IMR-90 (cell line): ENCODE measurements around the gene SLC6A13. TPM values are rescaled to one million over a fixed set of nuclear protein-coding genes. Genes with fewer than 3 reads are reported as not detected.

Experiments used
- ATAC-seq: fragments of 200-7000 bp; cut with Tn5 transposase; 2 replicates; pipeline ENCODE4 v1.9.1; 2020; ENCODE audit warnings: low read depth, mild to moderate bottlenecking, moderate library complexity
- BruUV-seq: library from RNA; stranded (reverse); fragments of 400-500 nt; replicated peaks from 2 replicates; lab custom pipeline; 2021; lab: Mats Ljungman, UMichigan
- CTCF ChIA-PET: fragments of 300-600 bp; formaldehyde crosslinking; extraction: SDS; loops from one replicate; lab custom pipeline; 2021; ENCODE audit warnings: antibody characterized with exemption; lab: Yijun Ruan, JAX
- POLR2A ChIA-PET: fragments of 300-600 bp; sonication (Branson Sonifier 250); formaldehyde crosslinking; loops from one replicate; lab custom pipeline; 2022; ENCODE audit warnings: antibody characterized with exemption; ENCODE audit not compliant: unreplicated experiment; lab: Charles Lee
- DNase-seq: peaks from one replicate; pipeline ENCODE4 v3.0.0; 2013
- H2AFZ ChIP-seq: replicated peaks from 2 replicates; pipeline ENCODE3; 2013; ENCODE audit warnings: low read length, mild to moderate bottlenecking; ENCODE audit not compliant: poor library complexity
- H2AK5ac ChIP-seq: 2 replicates; pipeline ENCODE4 v1.6.1; 2013; ENCODE audit warnings: low read depth, low read length, inconsistent platforms
- H2AK9ac ChIP-seq: replicated peaks from 2 replicates; pipeline ENCODE3; 2013; ENCODE audit warnings: mild to moderate bottlenecking, low read depth, low read length, moderate library complexity; ENCODE audit not compliant: poor library complexity
- H2BK120ac ChIP-seq: 2 replicates; pipeline ENCODE4 v1.6.1; 2013; ENCODE audit warnings: low read depth, low read length, inconsistent platforms
- H2BK15ac ChIP-seq: 3 replicates; pipeline ENCODE4 v1.6.1; 2013; ENCODE audit warnings: low read depth, low read length, inconsistent platforms
- H2BK20ac ChIP-seq: 2 replicates; pipeline ENCODE4 v1.6.1; 2013; ENCODE audit warnings: low read depth, mild to moderate bottlenecking, inconsistent platforms, low read length, moderate library complexity
- H2BK5ac ChIP-seq: 2 replicates; pipeline ENCODE4 v1.6.1; 2013; ENCODE audit warnings: mild to moderate bottlenecking, low read depth, low read length, inconsistent platforms; ENCODE audit not compliant: poor library complexity, severe bottlenecking
- H3K14ac ChIP-seq: replicated peaks from 2 replicates; pipeline ENCODE4 v1.6.1; 2013; ENCODE audit warnings: low read depth, low read length, inconsistent platforms
- H3K18ac ChIP-seq: 2 replicates; pipeline ENCODE4 v1.6.1; 2013; ENCODE audit warnings: low read depth, low read length, control low read depth
- H3K23ac ChIP-seq: 2 replicates; pipeline ENCODE4 v1.6.1; 2013; ENCODE audit warnings: low read depth, low read length, inconsistent platforms
- H3K27ac ChIP-seq: 2 replicates; pipeline ENCODE4 v1.5.1; 2013; ENCODE audit warnings: mild to moderate bottlenecking, control low read depth, low read length; ENCODE audit not compliant: insufficient read depth
- H3K27me3 ChIP-seq: 2 replicates; pipeline ENCODE4 v1.6.1; 2013; ENCODE audit warnings: low read length; ENCODE audit not compliant: control insufficient read depth, insufficient read depth
- H3K36me3 ChIP-seq: 2 replicates; pipeline ENCODE4 v1.6.1; 2013; ENCODE audit warnings: low read length, mixed read lengths; ENCODE audit not compliant: control insufficient read depth, insufficient read depth
- H3K4ac ChIP-seq: 2 replicates; pipeline ENCODE4 v1.6.1; 2013; ENCODE audit warnings: low read depth, low read length, inconsistent platforms
- H3K4me1 ChIP-seq: 2 replicates; pipeline ENCODE4 v1.6.1; 2013; ENCODE audit warnings: low read length, mixed read lengths; ENCODE audit not compliant: control insufficient read depth, insufficient read depth
- H3K4me2 ChIP-seq: 2 replicates; pipeline ENCODE4 v1.6.1; 2013; ENCODE audit warnings: low read depth, mild to moderate bottlenecking, control low read depth, low read length, moderate library complexity
- H3K4me3 ChIP-seq: 2 replicates; pipeline ENCODE4 v1.5.1; 2013; ENCODE audit warnings: low read depth, mild to moderate bottlenecking, control low read depth, low read length, moderate library complexity; ENCODE audit not compliant: insufficient read depth
- H3K56ac ChIP-seq: 2 replicates; pipeline ENCODE4 v1.6.1; 2013; ENCODE audit warnings: low read length, inconsistent platforms; ENCODE audit not compliant: insufficient read depth; ENCODE audit errors: extremely low read depth
- H3K79me1 ChIP-seq, 2 experiments: 2 replicates each; pipeline ENCODE4 v1.6.1; 2013; ENCODE audit warnings: low read length in 2 of 2, inconsistent platforms in 1 of 2, low read depth in 1 of 2
- H3K9ac ChIP-seq: 2 replicates; pipeline ENCODE4 v1.6.1; 2013; ENCODE audit warnings: low read depth, low read length, control low read depth
- H3K9me1 ChIP-seq: 2 replicates; pipeline ENCODE4 v1.6.1; 2013; ENCODE audit warnings: low read length, inconsistent platforms; ENCODE audit not compliant: insufficient read depth
- H3K9me3 ChIP-seq: 2 replicates; pipeline ENCODE4 v1.6.1; 2013; ENCODE audit warnings: low read length; ENCODE audit not compliant: control insufficient read depth, insufficient read depth
- H4K20me1 ChIP-seq: 2 replicates; pipeline ENCODE4 v1.6.1; 2013; ENCODE audit warnings: low read length, inconsistent platforms; ENCODE audit not compliant: insufficient read depth
- H4K5ac ChIP-seq: 2 replicates; pipeline ENCODE4 v1.6.1; 2013; ENCODE audit warnings: mild to moderate bottlenecking, low read depth, low read length, control low read depth
- H4K8ac ChIP-seq, 2 experiments: 2 replicates each; pipeline ENCODE4 v1.6.1; 2013; ENCODE audit warnings: low read depth in 2 of 2, low read length in 2 of 2, control low read depth in 1 of 2, inconsistent platforms in 1 of 2
- H4K91ac ChIP-seq: 2 replicates; pipeline ENCODE4 v1.6.1; 2013; ENCODE audit warnings: low read depth, low read length, inconsistent platforms; ENCODE audit not compliant: insufficient read depth
- BHLHE40 ChIP-seq: fragments of 150-350 bp; IDR thresholded peaks from 2 replicates; pipeline ENCODE4 v1.6.1; 2016; ENCODE audit warnings: mild to moderate bottlenecking, low read depth, low read length
- CHD1 ChIP-seq: IDR thresholded peaks from 2 replicates; pipeline ENCODE4 v1.6.1; 2012; ENCODE audit warnings: low read depth, low read length, improper control_type of control experiment
- POLR2A ChIP-seq: IDR thresholded peaks from 2 replicates; pipeline ENCODE4 v1.6.1; 2012; ENCODE audit warnings: mild to moderate bottlenecking, low read depth, low read length
- RAD21 ChIP-seq: IDR thresholded peaks from 2 replicates; pipeline ENCODE4 v1.6.1; 2012; ENCODE audit warnings: low read length, improper control_type of control experiment
- SMC3 ChIP-seq: fragments of 150-350 bp; IDR thresholded peaks from 2 replicates; pipeline ENCODE4 v1.6.1; 2016; ENCODE audit warnings: low read depth, mild to moderate bottlenecking, antibody characterized with exemption, low read length, moderate library complexity
- whole genome bisulfite sequencing, 2 experiments: methylation state at CpG; one replicate each; pipeline versions ENCODE4 v1.1.5 to v1.1.7; 2013; ENCODE audit warnings: missing lambda C conversion rate in 2 of 2; ENCODE audit not compliant: insufficient read length in 1 of 2; ENCODE audit errors: extremely low coverage in 2 of 2; 5-methylcytosine and 5-hydroxymethylcytosine counted together
- dilution Hi-C: fragments of 300-500 bp; cut with HindIII; formaldehyde crosslinking; loops from one replicate; pipeline ENCODE4 v1.14.3; 2018; ENCODE audit warnings: low sequenced_read_pairs; ENCODE audit not compliant: unreplicated experiment
- in situ Hi-C: fragments of 300-500 bp; cut with MboI; formaldehyde crosslinking; loops from 3 replicates; pipeline ENCODE4 v1.14.3; 2019; ENCODE audit warnings: low sequenced_read_pairs, inconsistent platforms, mixed read lengths
- intact Hi-C: fragments of 100-400 bp; cut with micrococcal nuclease; formaldehyde crosslinking; loops from 2 replicates; pipeline ENCODE4 v1.10.0; 2022
- polyA plus RNA-seq, 3 experiments: library from polyadenylated mRNA; depleted of rRNA; stranded (reverse); fragments of >200 nt; gene quantifications; 2 replicates each; pipeline ENCODE4 v1.2.3, GENCODE V29; 2012; ENCODE audit warnings: low replicate concordance in 1 of 3
- total RNA-seq: library from RNA; depleted of rRNA; stranded (reverse); fragments of >200 nt; gene quantifications from 2 replicates; pipeline ENCODE4 v1.2.3, GENCODE V29; 2012
- TF ChIP-seq, protein P1 (sequence below): conservative IDR thresholded peaks from 2 replicates; pipeline ENCODE4 v1.5.1; 2012; ENCODE audit warnings: mild to moderate bottlenecking, low read depth, low read length, improper control_type of control experiment
- TF ChIP-seq, protein P2 (sequence below): fragments of 150-350 bp; IDR thresholded peaks from 2 replicates; pipeline ENCODE4 v1.6.1; 2016; ENCODE audit warnings: low read depth, mild to moderate bottlenecking, low read length, moderate library complexity, borderline replicate concordance

The SLC6A13 gene
- total and polyA plus RNA-seq, 2 of the 4 experiments (the other 2 are of a cell fraction), result under 0.01 to 0.10 TPM

DNA sequence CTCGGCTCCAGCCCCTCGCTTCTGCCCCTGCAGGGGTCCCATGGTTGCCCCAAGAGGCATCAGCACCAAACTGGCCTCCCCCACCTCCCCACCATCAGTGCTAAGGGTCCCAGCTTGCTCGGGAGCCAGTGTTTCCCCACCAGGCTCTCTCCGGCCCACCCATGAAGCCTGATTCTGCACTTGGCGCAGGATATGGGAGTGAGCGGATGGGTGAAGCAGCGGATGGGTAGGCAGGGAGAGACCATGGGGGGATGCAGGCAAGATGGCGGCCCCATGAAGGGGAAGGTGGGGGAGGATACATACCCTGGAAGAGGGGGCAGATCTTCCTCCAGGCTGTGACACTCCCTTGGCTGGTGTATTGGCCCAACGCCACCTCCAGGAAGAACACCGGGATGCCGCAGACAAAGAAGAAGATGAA lies 58.4 kb downstream of the SLC6A13 start:
- Histone ChIP-seq H3K4me1 (peaks cover 3% of the 10 kb centered on the region), H2AK9ac (no peak overlapping the region), H3K27me3 (peaks cover 63% of the 10 kb centered on the region), H2AFZ (no peak overlapping the region), H2AK5ac (no peak overlapping the region), H4K91ac (no peak overlapping the region), H2BK15ac (no peak overlapping the region), H2BK20ac (no peak overlapping the region), H3K4me2 (peak overlapping the region; percentile 99; the same call in 1 of the 2 replicates), H3K4ac (no peak overlapping the region), H3K23ac (peak overlapping the region; percentile 35; the same call in 1 of the 2 replicates), H3K36me3 (no peaks in the 10 kb centered on the region), H3K79me1 (no peaks in the 10 kb centered on the region), H3K27ac (no peak overlapping the region), H4K8ac (no peak overlapping the region), H3K9ac (no peak overlapping the region), H2BK5ac (no peak overlapping the region), H3K4me3 (no peak overlapping the region), H3K9me3 (no peaks in the 10 kb centered on the region), H3K9me1 (peaks cover 6% of the 10 kb centered on the region; the same call in 1 of the 2 replicates), H2BK120ac (no peak overlapping the region), H4K5ac (no peak overlapping the region), H3K56ac (no peak overlapping the region), H4K20me1 (no peaks in the 10 kb centered on the region), H3K18ac (no peak overlapping the region), H3K14ac (no peak overlapping the region)
- in situ Hi-C loops, result no loop called here
- CTCF ChIA-PET, result no interaction called here
- DNase-seq (no peak), ATAC-seq (no peak)
- intact Hi-C loops, result no loop called here
- TF ChIP-seq SMC3, result no peak
- TF ChIP-seq, protein P1, sequence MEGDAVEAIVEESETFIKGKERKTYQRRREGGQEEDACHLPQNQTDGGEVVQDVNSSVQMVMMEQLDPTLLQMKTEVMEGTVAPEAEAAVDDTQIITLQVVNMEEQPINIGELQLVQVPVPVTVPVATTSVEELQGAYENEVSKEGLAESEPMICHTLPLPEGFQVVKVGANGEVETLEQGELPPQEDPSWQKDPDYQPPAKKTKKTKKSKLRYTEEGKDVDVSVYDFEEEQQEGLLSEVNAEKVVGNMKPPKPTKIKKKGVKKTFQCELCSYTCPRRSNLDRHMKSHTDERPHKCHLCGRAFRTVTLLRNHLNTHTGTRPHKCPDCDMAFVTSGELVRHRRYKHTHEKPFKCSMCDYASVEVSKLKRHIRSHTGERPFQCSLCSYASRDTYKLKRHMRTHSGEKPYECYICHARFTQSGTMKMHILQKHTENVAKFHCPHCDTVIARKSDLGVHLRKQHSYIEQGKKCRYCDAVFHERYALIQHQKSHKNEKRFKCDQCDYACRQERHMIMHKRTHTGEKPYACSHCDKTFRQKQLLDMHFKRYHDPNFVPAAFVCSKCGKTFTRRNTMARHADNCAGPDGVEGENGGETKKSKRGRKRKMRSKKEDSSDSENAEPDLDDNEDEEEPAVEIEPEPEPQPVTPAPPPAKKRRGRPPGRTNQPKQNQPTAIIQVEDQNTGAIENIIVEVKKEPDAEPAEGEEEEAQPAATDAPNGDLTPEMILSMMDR, result no peak
- no peak for TF ChIP-seq CHD1
- no peak for TF ChIP-seq BHLHE40
- TF ChIP-seq, protein P2, sequence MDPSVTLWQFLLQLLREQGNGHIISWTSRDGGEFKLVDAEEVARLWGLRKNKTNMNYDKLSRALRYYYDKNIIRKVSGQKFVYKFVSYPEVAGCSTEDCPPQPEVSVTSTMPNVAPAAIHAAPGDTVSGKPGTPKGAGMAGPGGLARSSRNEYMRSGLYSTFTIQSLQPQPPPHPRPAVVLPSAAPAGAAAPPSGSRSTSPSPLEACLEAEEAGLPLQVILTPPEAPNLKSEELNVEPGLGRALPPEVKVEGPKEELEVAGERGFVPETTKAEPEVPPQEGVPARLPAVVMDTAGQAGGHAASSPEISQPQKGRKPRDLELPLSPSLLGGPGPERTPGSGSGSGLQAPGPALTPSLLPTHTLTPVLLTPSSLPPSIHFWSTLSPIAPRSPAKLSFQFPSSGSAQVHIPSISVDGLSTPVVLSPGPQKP, result no peak
- no peak for TF ChIP-seq POLR2A
- TF ChIP-seq RAD21, result no peak
- POLR2A ChIA-PET, result no interaction called here
- 73% methylated on average over 3 of the region's 11 CpGs; no CpG with 5 or more reads in 1 of the 2 experiments for WGBS, 2 experiments
- dilution Hi-C loops, result no loop called here
- BruUV-seq, result no TSS peak
